Gastroesophageal sphincter (tissue), 3 donors: Measurements from ENCODE around the gene IFT88.

Source experiments
- CTCF ChIP-seq, 4 experiments: fragments of 200-600 bp in 2 of 4; fragments of 450-650 bp in 2 of 4; sonication (generic) in 1 of 4; IDR thresholded peaks; one replicate each; pipeline ENCODE4 v1.5.1; 2017 to 2019; ENCODE audit warnings: antibody characterized with exemption in 4 of 4, mild to moderate bottlenecking in 2 of 4, moderate library complexity in 2 of 4
- POLR2A ChIP-seq, 2 donors: fragments of 450-650 bp; IDR thresholded peaks; one replicate each; pipeline ENCODE4 v1.6.1; 2017; ENCODE audit warnings: antibody characterized with exemption in 2 of 2, mild to moderate bottlenecking in 2 of 2, moderate library complexity in 1 of 2
- POLR2AphosphoS5 ChIP-seq: sonication (generic); formaldehyde crosslinking; IDR thresholded peaks from one replicate; pipeline ENCODE4 v1.6.1; 2017; ENCODE audit warnings: antibody characterized with exemption

- no peak for TF ChIP-seq CTCF (IDR thresholded peaks at IDR 0.05)
- TF ChIP-seq POLR2AphosphoS5 = no peak
- no peak for TF ChIP-seq POLR2A (IDR thresholded peaks at IDR 0.05)
These were observed 43.0 kb downstream of the IFT88 start for GRCh38 chr13:20610006-20610405.
